Activated CD4-positive, alpha-beta T cell treated with anti-CD3 and anti-CD28 coated beads for 24 hours (primary cell): ENCODE results near the gene MITF.

Experiments
- DNase-seq, 2 donors: peaks; one replicate each; pipeline ENCODE4 v3.0.0-alpha.2; 2020; ENCODE audit warnings: low read depth in 2 of 2

Gene MITF

DNA sequence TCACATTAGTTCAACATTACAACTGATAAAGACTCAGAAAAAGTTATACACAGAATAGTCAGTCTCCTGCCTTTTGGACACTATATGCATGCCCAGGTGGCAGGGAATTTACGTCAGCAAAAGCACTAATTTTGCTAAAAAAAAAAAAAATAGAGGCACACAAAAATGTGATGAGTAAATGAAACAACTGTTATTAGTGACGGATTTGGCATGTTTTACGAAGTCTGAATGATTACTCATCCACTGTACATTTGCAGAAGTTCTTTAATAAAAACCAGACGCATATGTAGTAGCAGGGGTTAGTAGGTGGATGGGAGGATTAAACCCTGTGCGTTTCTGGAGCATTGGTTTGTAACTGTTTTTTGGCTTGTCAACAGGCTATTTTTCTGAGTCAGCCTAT, 99.0 kb downstream of the MITF start:
- no peak for DNase-seq

DNA sequence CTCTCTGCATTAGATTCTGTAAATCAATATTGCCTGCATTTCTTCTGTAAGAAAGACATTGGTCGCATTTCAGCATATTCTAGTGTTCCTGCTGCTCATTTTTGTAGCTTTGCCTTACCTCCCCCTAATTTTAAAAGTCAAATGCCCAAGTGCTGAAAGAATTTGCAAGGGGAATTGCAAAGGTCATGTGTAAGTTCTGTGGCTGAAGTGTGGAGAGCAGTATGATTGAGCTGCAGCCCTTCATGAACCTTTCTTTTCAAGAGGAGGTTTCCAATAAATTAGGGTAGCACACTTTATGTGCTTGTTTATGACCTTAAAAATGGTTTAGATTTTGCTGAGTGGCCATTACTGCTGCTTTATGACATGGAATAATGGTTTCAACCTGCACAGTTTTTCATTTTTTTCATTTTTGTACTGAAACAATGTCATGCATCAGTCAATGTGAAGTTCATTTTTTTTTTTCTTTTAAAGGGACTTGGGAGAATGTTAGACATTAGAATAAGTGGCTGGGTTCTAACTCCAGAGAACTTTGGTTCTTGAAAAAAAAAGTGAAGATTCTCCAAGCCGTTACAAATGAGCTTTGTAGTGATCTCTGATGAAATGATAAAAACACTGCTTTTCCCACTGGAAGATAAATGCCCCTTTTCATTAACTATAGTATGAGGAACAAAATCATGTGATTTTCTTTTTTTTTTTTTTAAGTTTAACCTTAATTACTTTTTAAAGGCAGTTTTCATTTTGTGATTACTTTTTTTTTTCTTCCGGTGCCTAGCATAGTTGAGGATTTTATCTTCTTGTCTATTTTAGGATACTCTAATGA, 99.6 kb downstream of the MITF start:
- DNase-seq = no peak

DNA sequence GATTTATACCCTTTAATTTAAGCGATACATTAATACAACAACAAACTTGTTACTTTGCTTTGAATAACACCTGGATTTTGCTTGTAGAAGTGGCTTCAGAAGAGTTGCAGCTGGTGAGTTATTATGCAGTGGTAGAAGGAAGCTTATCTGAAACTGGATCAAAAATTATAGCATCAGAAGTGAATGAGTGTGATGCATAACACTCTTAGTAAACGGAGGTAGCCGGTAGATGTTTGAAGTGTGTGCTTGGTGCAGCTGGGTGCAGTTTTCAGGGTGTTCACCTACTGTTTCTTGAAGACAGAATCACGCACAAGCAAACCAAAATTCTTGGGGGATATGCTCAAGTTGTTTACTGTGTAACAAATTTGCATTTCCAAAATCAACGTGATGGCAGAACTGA, 103.1 kb downstream of the MITF start:
- DNase-seq = no peak

DNA sequence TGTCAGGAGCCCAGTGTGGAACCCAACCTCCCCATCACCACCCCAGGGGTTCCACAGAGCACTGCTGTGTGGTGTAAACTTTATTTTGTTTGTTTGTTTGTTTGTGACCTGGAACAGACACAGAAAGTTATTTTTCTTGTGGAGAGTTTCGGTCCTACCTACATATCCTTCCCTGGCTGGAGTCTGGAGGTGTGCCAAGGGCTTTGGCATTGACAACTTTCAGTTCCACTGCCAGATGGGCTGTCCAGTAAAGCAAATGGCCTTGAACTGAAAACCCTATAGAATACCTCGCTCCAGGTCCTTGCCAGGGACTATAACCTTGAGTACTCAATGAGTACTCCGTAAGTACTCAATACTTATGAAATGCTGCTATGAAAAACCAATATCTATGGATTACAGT, 103.5 kb downstream of the MITF start:
- DNase-seq = no peak

DNA sequence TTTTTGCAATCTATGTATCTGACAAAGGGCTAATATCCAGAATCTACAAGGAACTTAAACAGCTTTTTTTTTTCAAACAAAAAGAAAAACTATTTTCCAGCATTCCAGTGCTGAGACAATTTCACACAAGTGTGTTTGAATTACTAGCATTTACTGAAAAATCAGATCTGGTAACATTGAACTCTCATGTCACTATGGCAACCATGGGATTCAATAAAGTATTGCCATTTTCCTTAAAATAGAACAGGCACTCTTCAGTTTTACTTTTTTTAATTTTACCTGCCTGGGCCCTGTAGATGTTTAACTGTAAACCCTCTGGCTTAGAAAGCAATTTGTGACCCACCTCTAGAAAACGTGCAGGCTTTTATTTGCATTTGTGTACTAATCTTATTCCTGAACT, 105.4 kb downstream of the MITF start:
- DNase-seq = no peak

DNA sequence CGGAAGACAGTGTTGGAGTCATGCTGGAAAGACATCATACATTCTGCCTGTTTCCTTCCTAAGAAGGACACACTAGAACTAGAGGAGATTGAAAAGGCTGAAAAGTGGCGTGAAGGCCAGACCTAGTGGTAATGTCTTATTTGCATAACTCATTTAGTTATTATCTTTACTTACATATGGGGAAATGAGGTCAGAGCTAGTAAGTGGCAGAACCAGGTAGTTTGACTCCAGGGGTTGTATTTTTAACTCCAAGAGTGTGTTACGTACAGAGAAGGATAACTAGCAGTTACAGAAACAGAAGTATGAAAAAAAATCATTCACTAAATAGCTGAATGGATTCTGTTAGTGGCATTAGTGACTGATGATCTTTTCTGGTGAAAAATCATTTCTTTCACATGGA, 108.0 kb downstream of the MITF start:
- DNase-seq = no peak

DNA sequence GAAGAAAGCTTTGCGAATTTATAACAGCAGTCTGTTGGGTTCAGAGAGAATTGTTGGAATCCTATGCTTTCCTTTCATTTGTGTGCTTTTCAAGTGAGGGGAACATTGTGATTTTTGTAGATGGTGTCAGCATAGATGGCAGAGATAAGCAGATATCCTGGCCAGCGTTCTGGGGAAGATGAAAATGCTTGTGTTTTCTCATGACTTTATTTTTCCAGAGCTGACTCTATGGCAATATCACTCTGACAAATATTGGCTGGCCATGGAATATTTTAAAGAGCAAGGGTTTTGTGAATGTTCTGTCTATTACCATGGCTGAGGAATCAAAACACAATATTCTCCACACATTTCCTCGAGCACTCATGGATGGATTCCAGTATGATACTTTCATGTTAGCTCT, 108.8 kb downstream of the MITF start:
- DNase-seq = no peak

DNA sequence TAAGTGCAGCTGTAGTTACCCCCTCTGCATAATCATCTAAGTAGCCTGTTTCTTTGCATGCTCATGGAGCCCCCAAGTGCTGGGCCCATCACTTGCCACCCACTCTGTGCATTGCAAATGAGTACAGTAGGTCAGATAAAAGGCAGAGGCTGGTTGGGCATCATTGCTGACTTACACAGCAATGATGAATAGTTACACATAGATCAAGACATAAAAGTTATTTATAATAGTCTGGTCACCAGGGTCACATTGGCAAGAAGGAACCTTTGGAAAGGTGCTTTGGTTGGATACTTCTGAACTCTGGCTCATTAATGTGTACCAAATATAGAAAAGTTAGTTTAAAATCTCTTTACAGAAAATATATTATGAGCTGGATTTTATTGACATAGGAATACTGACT, 111.6 kb downstream of the MITF start:
- DNase-seq = no peak

DNA sequence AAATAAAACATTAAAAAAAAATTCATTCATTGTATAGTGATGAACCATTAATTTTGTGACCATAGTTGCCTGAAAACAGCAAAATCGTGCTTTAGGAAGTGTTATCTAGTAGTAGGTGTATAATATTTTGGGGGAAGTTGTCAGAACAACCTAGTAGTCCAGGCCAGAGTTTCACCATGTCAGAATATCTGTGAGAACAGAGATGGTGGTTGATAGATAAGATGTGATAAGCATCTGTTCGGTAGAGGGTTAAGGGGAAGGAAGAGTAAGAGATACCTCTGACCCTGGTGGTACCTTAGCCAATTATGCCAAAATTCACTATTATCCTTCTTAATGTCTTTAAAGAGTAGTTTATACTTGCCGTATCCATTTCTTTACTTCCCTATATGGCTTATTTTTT, 113.8 kb downstream of the MITF start:
- DNase-seq = no peak

DNA sequence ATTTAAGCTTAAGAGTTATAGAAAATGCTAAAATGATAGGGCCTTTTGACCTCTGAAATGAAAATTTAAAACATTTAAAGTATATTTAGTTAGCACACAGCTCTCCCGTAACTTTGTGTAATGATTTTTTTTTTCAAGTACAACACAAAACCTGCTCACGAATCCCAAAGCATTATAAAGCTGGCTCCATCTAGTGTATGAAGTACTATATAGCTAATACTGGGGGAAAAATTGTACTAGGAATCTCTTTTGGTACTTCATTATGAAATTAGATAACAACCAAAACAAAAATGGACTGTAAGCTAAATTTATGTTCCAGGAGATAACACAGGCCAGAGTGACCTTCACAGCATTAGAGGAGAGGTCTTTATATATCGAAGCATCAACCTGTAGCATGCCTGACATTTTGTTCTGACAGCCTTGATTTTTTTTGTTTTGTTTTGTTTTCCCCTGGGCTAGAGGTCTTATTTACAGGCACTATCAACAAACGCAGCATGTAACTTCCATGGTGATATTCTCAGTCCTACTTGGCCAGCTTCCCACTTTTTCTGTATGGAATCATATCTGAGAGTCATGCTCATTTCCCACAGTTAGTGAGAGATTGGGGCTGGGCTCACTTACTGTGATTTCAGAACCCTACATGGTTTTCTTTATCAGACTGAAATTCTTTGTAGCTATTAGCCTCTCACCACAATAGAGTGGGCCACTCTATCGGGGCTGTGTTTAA, 116.3 kb downstream of the MITF start:
- DNase-seq = no peak

DNA sequence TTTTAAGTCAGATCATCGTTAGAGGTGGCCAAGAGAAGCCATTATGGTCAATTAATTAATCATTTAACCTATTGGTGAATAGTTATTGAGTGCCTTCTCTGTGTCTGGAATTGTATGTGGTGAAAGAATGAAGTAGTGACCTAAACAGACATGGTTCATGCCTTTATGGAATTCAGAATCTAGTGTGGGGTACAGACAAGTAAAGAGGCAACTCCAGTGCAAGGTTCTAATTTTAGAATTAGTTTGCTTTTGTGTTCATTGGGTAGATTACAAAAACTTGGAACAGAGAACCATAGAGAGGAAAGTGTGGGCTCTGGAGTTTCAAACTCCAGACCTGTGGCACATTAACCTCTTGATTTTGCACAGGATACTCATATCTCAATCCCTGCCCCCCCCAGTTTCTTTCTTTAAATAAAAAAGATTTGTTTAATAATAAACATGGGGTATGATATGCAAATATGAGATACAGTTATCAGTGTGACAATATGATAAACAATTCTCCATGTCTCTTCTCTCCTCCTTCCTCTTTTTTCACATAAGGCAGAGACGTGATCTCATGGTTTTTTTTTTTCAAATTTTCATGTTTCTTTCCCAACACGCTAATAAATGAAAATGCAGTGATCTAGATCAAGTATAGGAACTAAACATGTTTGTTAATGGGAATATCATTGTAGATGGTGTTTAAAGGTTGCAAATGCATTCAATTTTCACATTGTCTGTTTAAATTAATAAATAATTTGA, 117.9 kb downstream of the MITF start:
- no peak for DNase-seq

DNA sequence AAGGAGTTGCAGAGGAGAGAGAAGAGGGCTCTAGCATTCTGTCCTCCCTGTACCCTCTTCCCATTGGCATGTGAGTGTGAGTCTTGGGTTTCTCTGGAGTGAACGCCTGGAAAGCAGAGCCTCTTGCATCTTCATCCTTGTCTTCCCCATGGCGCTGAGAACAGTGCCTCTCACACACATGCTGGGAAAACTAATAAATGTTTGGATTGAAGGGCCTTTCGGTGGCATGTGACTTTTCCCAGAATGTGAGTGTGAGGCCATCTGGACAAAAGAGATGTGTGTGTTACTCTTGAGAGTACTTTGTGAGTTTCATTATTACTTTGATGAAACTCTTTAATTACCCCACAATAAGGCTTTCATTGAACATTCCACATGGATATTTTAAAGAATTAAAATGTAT, 122.3 kb downstream of the MITF start:
- DNase-seq = no peak

DNA sequence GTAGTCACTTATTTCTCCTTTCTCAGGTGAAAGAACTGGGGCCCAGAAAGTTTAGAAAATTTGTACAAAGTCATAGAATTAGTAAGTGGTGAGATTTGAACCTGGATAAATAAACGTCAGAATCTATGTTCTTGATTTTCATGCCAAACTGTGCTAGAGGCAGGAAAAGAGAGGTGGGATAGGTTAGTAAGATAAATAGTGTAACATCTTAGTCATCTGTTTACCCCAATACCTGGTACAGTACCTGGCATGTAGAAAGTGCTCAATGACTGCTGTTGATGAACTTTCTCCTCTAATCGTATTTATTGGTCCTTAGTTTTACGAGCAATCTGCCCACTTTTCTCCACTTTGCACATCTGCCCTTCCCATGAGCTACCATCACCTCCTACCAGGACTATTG, 124.9 kb downstream of the MITF start:
- DNase-seq = no peak

DNA sequence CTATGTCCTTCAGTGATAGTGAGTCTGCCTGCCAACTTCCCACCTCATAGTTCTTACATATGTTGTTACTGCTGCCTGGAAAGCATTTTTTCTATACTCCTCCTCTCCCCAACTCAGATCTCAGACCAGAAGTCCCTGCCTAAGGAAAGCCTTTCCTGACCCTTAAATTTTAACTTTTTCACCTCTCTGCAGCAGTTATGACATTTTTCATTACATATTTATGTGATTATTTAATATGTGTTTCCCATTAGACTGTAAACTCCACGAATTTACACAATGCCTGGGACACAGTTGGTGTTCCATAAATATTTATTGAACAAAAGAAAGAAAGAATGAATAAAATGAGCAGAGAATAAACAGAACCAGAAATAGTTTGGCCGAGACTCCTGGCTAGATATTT, 125.5 kb downstream of the MITF start:
- DNase-seq = no peak

DNA sequence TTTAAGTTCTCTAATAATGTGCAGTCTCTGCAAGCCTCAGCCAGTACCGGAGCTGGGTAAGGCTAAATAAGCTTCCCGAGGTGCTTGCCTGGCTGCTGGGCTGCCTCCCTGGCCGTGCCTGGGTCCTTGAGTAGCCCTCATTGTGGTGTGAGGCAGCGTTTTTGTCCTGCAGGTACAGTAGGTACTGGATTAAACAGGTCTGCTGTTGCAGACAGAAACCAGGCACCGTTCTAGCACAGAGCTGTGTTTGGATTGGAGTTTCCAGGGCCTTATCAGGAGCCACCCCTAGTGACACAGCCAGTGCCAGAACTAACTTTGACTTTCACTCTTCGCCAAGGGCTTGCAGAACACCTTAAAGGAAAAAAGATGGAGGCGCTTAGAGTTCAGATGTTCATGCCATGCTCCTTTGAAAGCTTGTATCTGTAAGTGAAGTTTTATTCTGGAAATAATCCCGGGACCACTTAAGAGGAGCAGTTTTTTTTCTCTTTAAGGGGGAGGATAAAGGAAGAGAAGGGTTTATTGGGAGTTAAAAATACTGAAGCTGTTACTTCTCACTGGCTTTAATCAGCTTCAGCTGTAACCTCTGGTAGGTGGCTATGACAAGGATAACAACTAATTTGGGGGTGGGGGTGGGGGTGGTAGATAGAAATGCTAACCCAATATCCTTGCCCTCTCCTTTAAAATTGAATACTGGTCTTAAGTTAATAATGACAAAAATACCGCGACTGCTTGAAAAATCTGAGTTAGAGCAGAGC, 126.8 kb downstream of the MITF start:
- DNase-seq = no peak

DNA sequence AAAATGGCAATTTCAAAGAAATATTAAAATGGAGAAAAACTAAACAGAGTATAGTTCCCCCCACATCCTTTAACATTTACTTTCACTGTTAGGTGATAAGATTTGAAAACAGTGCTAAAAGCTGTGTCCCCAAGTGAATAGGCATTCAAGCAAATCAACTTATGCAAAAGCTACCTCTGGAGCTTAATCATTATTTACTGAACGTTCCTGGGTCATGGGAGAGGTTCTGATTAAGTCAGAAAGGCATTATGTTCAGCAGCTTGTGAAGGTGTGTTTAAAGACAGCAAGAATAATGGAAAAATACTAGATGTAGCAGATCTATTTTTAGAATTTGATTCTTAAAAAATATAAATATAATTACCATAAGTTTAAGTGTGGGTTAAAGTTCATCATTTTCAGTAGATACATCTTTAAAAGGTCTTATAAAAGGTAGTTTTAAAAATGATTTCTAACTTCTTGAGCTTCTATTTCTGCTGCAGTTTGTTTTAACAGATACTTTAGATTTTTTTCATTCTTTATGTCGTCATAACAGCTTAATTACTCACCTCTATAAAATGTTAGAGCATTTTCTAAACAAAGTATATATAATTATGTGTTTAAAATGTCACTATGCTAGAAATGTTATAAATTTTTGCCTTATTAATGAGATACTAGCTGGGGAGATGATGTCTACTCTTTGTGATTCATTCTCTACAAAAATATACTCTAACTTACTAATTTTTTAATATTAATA, 127.9 kb downstream of the MITF start:
- no peak for DNase-seq

DNA sequence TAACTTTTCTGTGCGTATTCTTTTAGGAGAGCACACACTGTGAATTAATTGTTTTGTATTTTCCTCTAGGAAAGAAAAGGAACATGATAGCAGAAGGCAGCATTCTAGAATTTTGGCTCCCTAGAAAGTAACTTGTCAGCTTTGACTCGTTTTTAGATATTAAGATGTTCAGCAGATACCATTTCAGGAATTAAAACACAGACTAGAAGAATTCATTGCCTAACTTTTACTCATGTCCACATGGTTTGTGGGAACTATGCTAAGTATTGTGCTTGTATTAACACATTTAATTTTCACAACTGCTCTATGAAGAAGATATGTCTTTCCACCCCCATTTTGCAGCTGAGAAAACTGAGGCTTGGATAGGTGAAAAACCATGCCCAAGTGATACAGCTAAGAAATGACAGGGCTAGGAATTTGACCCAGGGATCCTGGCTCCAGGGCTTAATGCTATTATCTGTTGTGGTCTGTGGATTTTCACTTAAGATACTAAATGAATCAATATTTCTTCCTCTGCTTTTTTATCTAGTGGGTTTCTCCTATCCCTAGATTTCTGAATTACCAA, 128.8 kb downstream of the MITF start:
- DNase-seq = no peak

DNA sequence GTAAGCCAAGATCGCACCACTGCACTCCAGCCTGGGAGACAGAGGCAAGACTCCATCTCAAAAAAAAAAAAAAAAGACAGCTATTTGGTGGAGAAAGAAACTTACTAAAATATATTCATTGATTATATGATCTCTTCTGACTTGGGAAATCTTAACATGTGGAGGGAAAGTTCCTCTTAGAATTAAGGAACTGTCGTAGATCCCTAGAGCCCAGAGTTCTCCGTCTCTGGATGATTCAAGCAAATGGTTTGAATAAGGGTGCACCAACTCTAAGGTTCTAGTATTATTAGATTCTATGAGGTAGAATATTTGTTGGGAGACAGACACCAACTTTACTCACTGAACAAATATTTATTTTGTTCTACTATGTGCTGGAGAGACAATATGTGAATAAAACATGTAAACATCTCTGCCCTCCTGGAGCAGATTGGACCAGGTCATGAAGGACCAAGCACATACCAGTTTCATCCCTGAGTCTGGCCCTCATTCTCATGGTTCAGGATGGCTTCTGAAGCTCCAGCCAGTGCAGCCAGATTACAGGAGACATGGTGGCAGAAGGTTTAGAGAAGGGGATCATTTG, 129.7 kb downstream of the MITF start:
- DNase-seq = no peak

DNA sequence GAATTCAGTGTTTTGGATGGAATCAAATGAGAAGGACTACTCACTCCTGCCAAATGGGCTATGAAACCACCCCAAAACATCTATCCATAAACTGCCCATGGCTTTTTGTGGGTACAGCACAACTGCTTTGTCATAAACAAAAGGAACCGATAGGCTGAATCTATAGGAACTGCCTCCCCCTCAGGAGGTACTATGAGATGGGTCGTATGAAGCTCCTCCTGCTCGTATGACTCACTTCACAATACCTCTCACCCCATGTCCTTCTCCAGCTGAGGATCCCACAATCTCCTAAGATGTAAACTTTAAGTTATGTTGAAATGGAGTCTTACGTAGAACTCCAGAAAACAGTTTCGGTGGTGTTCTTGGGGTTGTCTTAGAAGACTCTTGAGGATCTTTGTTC, 130.4 kb downstream of the MITF start:
- no peak for DNase-seq

DNA sequence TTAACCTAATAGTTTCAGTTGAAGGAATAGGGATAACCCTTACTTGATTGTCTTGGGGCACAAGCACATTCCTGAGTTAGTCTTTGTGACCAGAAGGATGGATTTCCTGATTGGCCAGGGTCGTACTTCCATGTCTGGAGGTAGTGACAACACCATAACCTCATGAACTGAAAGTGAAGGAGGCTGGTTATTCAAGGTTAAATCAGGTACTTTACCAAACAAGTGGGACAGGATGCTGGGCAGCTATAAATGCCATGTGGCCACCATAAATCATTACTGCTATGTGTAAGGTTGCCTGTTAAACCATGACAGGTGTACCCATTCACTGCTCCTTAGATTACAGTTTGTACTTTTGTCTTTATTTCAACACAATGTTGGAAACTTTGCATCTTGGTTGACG, 132.0 kb downstream of the MITF start:
- DNase-seq = no peak

DNA sequence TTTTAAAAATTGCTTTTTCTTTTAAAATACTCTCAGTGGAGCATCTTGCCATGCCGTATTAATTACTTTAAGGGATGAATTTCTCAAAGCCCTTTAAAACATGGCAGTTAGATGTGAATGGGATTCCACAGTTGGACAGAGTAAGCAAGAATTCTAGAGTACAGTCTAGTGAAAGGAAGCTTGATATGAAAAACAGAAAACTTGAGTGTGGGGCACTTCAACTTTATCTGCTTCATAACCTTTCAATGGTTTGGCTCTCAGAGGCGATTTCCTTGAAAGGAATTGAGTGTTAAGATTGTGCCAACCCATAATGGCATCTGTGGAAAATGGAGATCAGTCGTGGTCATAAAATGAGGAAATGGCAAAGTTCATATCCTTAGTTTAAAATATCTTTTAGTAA, 132.6 kb downstream of the MITF start:
- no peak for DNase-seq
